Frontal cortex (tissue), 4 donors: ENCODE measurements around the gene PCAT7. TPM values are rescaled to one million over a fixed set of nuclear protein-coding genes. Genes with fewer than 3 reads are reported as not detected.
"Not testable (repeated sequence)": the region's sequence is repeated elsewhere in the genome, so short reads cannot be mapped to it uniquely, and the experiment has no call there.

Experiments used
- DNase-seq, 2 donors: peaks; one replicate each; pipeline ENCODE4 v3.0.0; 2012; ENCODE audit warnings: low spot score in 2 of 2
- FAIRE-seq: peaks from 2 replicates; lab custom pipeline; 2012; peaks lifted over from hg19 to GRCh38; lab: Jason Lieb, UNC
- total RNA-seq: library from RNA; depleted of rRNA; stranded (reverse); fragments of >200 nt; gene quantifications from one replicate; pipeline ENCODE4 v1.2.3, GENCODE V29; 2014
- donor health status: control.
- donor health status: control.
- donor health status: control.

PCAT7 gene
- total RNA-seq, 1 donor from 2014 or later: not detected

GRCh38 chr9:94557376-94557775, 2.5 kb downstream of the PCAT7 start:
- no peak for DNase-seq
- FAIRE-seq: no peak

- FAIRE-seq: no peak
- no peak for DNase-seq
Observed at GRCh38 chr9:94560237-94560636, 5.4 kb downstream of the PCAT7 start.

GRCh38 chr9:94563548-94563947, 8.7 kb downstream of the PCAT7 start:
- FAIRE-seq: no peak
- DNase-seq: no peak

- FAIRE-seq, DNase-seq: not testable (repeated sequence)
Observed at GRCh38 chr9:94564279-94564678, 9.4 kb downstream of the PCAT7 start.

- no peak for FAIRE-seq
Observed at GRCh38 chr9:94566550-94566949, 11.7 kb downstream of the PCAT7 start.

GRCh38 chr9:94567271-94567670, 12.4 kb downstream of the PCAT7 start:
- no peak for FAIRE-seq
- no peak for DNase-seq

More at GRCh38 chr9:94566550-94566949, 11.7 kb downstream of the PCAT7 start:
- no peak for DNase-seq

GRCh38 chr9:94568250-94568889, 13.5 kb downstream of the PCAT7 start:
- DNase-seq (no peak), FAIRE-seq (no peak)

- FAIRE-seq (no peak), DNase-seq (no peak)
Observed at GRCh38 chr9:94568972-94569712, 14.3 kb downstream of the PCAT7 start.

GRCh38 chr9:94576131-94576530, 21.2 kb downstream of the PCAT7 start:
- no peak for DNase-seq

GRCh38 chr9:94577036-94577435, 22.2 kb downstream of the PCAT7 start:
- DNase-seq (no peak), FAIRE-seq (no peak)

More at GRCh38 chr9:94576131-94576530, 21.2 kb downstream of the PCAT7 start:
- FAIRE-seq: no peak

GRCh38 chr9:94577571-94577970, 22.7 kb downstream of the PCAT7 start:
- FAIRE-seq: no peak
- DNase-seq: no peak

- no peak for DNase-seq
- no peak for FAIRE-seq
Observed at GRCh38 chr9:94581728-94582127, 26.8 kb downstream of the PCAT7 start.

- DNase-seq (no peak), FAIRE-seq (no peak)
Observed at GRCh38 chr9:94584555-94584954, 29.7 kb downstream of the PCAT7 start.

- no peak for DNase-seq
- FAIRE-seq: no peak
Observed at GRCh38 chr9:94586316-94586715, 31.4 kb downstream of the PCAT7 start.

GRCh38 chr9:94586814-94587213, 31.9 kb downstream of the PCAT7 start:
- FAIRE-seq (no peak), DNase-seq (no peak)

GRCh38 chr9:94588681-94589080, 33.8 kb downstream of the PCAT7 start:
- no peak for FAIRE-seq
- no peak for DNase-seq

GRCh38 chr9:94591046-94591545, 36.2 kb downstream of the PCAT7 start:
- not testable (repeated sequence) for DNase-seq, FAIRE-seq

- no peak for DNase-seq
- no peak for FAIRE-seq
Observed at GRCh38 chr9:94591876-94592275, 37.0 kb downstream of the PCAT7 start.

GRCh38 chr9:94592683-94593082, 37.8 kb downstream of the PCAT7 start:
- DNase-seq, FAIRE-seq: not testable (repeated sequence)

- DNase-seq (no peak), FAIRE-seq (no peak)
Observed at GRCh38 chr9:94593459-94594345, 38.8 kb downstream of the PCAT7 start, which contains the start of gene FBP2. Gene FBP2, minus strand, starts transcription at chr9:94593824. Its CDS starts 98 bp downstream, at chr9:94593726.
